Neuronal stem cell (in vitro differentiated cells): ENCODE results near the gene SH3TC1.

ENCODE experiments used
- DNase-seq: peaks from one replicate; pipeline ENCODE4 v3.0.0-alpha.2; 2013; ENCODE audit warnings: low spot score
- H2AFZ ChIP-seq: one replicate; pipeline ENCODE4 v1.6.1; 2013; ENCODE audit warnings: mild to moderate bottlenecking, low read length, inconsistent platforms
- H2AK5ac ChIP-seq: 2 replicates; pipeline ENCODE4 v1.6.1; 2013; ENCODE audit warnings: low read depth, mild to moderate bottlenecking, inconsistent platforms, low read length, moderate library complexity, mixed read lengths
- H2BK120ac ChIP-seq: 2 replicates; pipeline ENCODE4 v1.6.1; 2013; ENCODE audit warnings: low read depth, mild to moderate bottlenecking, inconsistent platforms, low read length, moderate library complexity, mixed read lengths
- H2BK12ac ChIP-seq: one replicate; pipeline ENCODE4 v1.6.1; 2013; ENCODE audit warnings: low read length, inconsistent platforms
- H2BK15ac ChIP-seq: 2 replicates; pipeline ENCODE4 v1.6.1; 2013; ENCODE audit warnings: mild to moderate bottlenecking, low read length, inconsistent platforms, mixed read lengths
- H2BK5ac ChIP-seq: one replicate; pipeline ENCODE4 v1.6.1; 2013; ENCODE audit warnings: inconsistent platforms, mild to moderate bottlenecking, low read length, moderate library complexity
- H3K14ac ChIP-seq: one replicate; pipeline ENCODE4 v1.6.1; 2013; ENCODE audit warnings: low read length, inconsistent platforms
- H3K18ac ChIP-seq: 2 replicates; pipeline ENCODE4 v1.6.1; 2013; ENCODE audit warnings: low read length, inconsistent platforms
- H3K23ac ChIP-seq: 2 replicates; pipeline ENCODE4 v1.6.1; 2013; ENCODE audit warnings: low read depth, mild to moderate bottlenecking, mixed read lengths, low read length, inconsistent platforms; ENCODE audit not compliant: poor library complexity
- H3K27ac ChIP-seq: replicated peaks from 3 replicates; pipeline ENCODE4 v1.5.1; 2013; ENCODE audit warnings: low read length, inconsistent platforms
- H3K27me3 ChIP-seq, 3 experiments: 2 replicates each; pipeline ENCODE4 v1.6.1; 2013; ENCODE audit warnings: low read length in 3 of 3, mild to moderate bottlenecking in 2 of 3, inconsistent platforms in 1 of 3, low read depth in 1 of 3, mixed read lengths in 1 of 3, moderate library complexity in 1 of 3; ENCODE audit not compliant: control insufficient read depth in 3 of 3, insufficient read depth in 3 of 3
- H3K36me3 ChIP-seq, 2 donors: replicated peaks in 1 of 2; 2 replicates each; pipeline ENCODE4 v1.6.1; 2013; ENCODE audit warnings: low read length in 2 of 2; ENCODE audit not compliant: control insufficient read depth in 2 of 2, insufficient read depth in 2 of 2
- H3K4ac ChIP-seq: 2 replicates; pipeline ENCODE4 v1.6.1; 2013; ENCODE audit warnings: inconsistent platforms, mild to moderate bottlenecking, low read length, moderate library complexity
- H3K4me1 ChIP-seq, 2 donors: 1 replicate in 1 of 2; 2 replicates in 1 of 2; pipeline ENCODE4 v1.6.1; 2013; ENCODE audit warnings: low read length in 2 of 2, low read depth in 1 of 2; ENCODE audit not compliant: control insufficient read depth in 2 of 2, insufficient read depth in 1 of 2
- H3K4me2 ChIP-seq: one replicate; pipeline ENCODE4 v1.6.1; 2013; ENCODE audit warnings: mild to moderate bottlenecking, low read length, inconsistent platforms; ENCODE audit not compliant: insufficient read depth, poor library complexity, severe bottlenecking
- H3K4me3 ChIP-seq, 2 donors: 2 replicates each; pipeline ENCODE4 v1.5.1; 2013; ENCODE audit warnings: low read length in 2 of 2, mild to moderate bottlenecking in 2 of 2, inconsistent platforms in 1 of 2, moderate library complexity in 1 of 2
- H3K79me1 ChIP-seq: one replicate; pipeline ENCODE4 v1.6.1; 2013; ENCODE audit warnings: low read depth, mild to moderate bottlenecking, inconsistent platforms, low read length, moderate library complexity
- H3K9ac ChIP-seq: one replicate; pipeline ENCODE4 v1.6.1; 2013; ENCODE audit warnings: mild to moderate bottlenecking, low read depth, low read length, inconsistent platforms; ENCODE audit not compliant: poor library complexity
- H3K9me3 ChIP-seq, 2 donors: replicated peaks in 1 of 2; 2 replicates each; pipeline versions ENCODE3 to v1.6.1; 2013; ENCODE audit warnings: low read length in 2 of 2, mild to moderate bottlenecking in 2 of 2, inconsistent platforms in 1 of 2, low read depth in 1 of 2, mixed read lengths in 1 of 2, moderate library complexity in 1 of 2; ENCODE audit not compliant: control insufficient read depth in 2 of 2, insufficient read depth in 1 of 2
- H4K8ac ChIP-seq: one replicate; pipeline ENCODE4 v1.6.1; 2013; ENCODE audit warnings: low read depth, mild to moderate bottlenecking, inconsistent platforms, low read length, moderate library complexity
- H4K91ac ChIP-seq: one replicate; pipeline ENCODE4 v1.6.1; 2013; ENCODE audit warnings: low read length, low read depth, mild to moderate bottlenecking, inconsistent platforms; ENCODE audit not compliant: poor library complexity
- WGBS, 2 donors: extraction: QIAGEN DNeasy Blood & Tissue Kit; methylation state at CpG; one replicate each; pipeline ENCODE4 v1.1.7; 2013; ENCODE audit warnings: missing lambda C conversion rate in 2 of 2, mixed read lengths in 1 of 2; ENCODE audit not compliant: insufficient read length in 2 of 2, insufficient replicate concordance in 1 of 2; ENCODE audit errors: extremely low coverage in 2 of 2; 5-methylcytosine and 5-hydroxymethylcytosine counted together

SH3TC1 gene

DNA sequence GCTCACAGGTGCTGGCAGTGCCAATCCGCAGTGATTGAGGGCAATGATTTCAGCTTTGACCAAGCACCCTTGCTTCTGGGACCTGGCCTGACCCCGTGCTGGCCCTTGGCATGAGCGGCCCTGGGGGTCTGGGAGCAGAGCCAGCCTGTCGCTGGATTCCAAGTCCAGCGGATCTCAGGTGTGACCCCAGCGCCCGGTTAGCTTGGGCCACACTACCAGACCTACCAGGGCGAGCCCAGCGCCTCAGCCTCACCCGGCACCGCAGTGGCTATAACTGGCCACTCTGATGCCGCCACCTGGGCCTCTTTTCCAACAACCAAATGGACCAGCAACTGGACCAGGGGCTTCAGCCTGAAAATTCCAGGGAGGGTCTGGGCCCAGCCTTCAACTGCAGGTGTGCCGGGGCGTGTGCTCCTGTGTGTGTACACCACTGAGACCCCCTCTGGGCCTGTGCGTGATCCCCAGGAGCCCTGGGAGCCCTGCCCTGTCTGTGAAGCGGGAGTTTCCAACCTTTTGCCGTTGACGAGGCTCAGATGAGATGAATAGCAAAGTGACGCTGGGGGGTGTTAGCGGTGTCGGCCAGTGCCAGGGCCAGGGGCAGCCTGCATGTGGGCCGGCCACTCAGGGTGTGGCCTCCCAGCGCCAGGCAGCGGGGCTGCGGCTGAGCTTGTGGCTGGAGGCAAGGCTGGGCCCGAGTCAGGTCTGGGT is 658 bp downstream of the SH3TC1 start:
- H2AK5ac ChIP-seq = peak overlapping the region; percentile 90
- H3K4me3 ChIP-seq = no peak overlapping the region
- H3K4ac ChIP-seq = no peak overlapping the region
- peak overlapping the region; percentile 86 for H2BK12ac ChIP-seq
- no peak overlapping the region for H2BK120ac ChIP-seq
- peaks cover 0 to 5% (median 0%) of the 10 kb centered on the region in 3 experiments for H3K27me3 ChIP-seq
- peak overlapping the region; percentile 86 for H3K14ac ChIP-seq
- DNase-seq = no peak
- peak overlapping the region; percentile 97 for H4K8ac ChIP-seq
- H2BK15ac ChIP-seq = peak overlapping the region; percentile 93
- peaks cover 1% of the 10 kb centered on the region for H3K79me1 ChIP-seq
- no peaks in the 10 kb centered on the region for H3K9me3 ChIP-seq
- H3K36me3 ChIP-seq = no peaks in the 10 kb centered on the region
- H4K91ac ChIP-seq = peak overlapping the region; percentile 82
- no peak overlapping the region for H3K27ac ChIP-seq
- peak overlapping the region; percentile 70 for H3K18ac ChIP-seq
- peak overlapping the region; percentile 32 for H3K23ac ChIP-seq
- no CpG with 5 or more reads among the region's 26 CpGs for WGBS, 2 donors
- H3K4me1 ChIP-seq = peaks cover 7 to 22% of the 10 kb centered on the region in 2 donors
- H3K9ac ChIP-seq = no peak overlapping the region
- no peak overlapping the region for H3K4me2 ChIP-seq
- peak overlapping the region; percentile 94 for H2AFZ ChIP-seq
- peak overlapping the region; percentile 49 for H2BK5ac ChIP-seq

GRCh38 chr4:8200302-8200975 is 1.3 kb downstream of the SH3TC1 start:
- no peak overlapping the region for H3K4me3 ChIP-seq
- H3K36me3 ChIP-seq = no peaks in the 10 kb centered on the region
- peak overlapping the region; percentile 62 for H2BK5ac ChIP-seq
- no peaks in the 10 kb centered on the region for H3K9me3 ChIP-seq
- H2AK5ac ChIP-seq = peak overlapping the region; percentile 42
- H2AFZ ChIP-seq = no peak overlapping the region
- H3K18ac ChIP-seq = peak overlapping the region; percentile 74
- H4K91ac ChIP-seq = peak overlapping the region; percentile 82
- no peak overlapping the region for H3K4ac ChIP-seq
- H3K4me1 ChIP-seq = peaks cover 7 to 22% of the 10 kb centered on the region in 2 donors
- no peak overlapping the region for H4K8ac ChIP-seq
- no peak overlapping the region for H2BK120ac ChIP-seq
- H3K79me1 ChIP-seq = peaks cover 1% of the 10 kb centered on the region
- WGBS, 2 donors = no CpG with 5 or more reads among the region's 30 CpGs
- H3K14ac ChIP-seq = peak overlapping the region; percentile 86
- no peak overlapping the region for H2BK12ac ChIP-seq
- H2BK15ac ChIP-seq = peak overlapping the region; percentile 93
- H3K23ac ChIP-seq = peak overlapping the region; percentile 81
- H3K27me3 ChIP-seq = no peaks in the 10 kb centered on the region
- DNase-seq = no peak
- no peak overlapping the region for H3K4me2 ChIP-seq
- peak overlapping the region; percentile 74 for H3K9ac ChIP-seq
- no peak overlapping the region for H3K27ac ChIP-seq

GRCh38 chr4:8201321-8201781 is 2.3 kb downstream of the SH3TC1 start:
- peak overlapping the region; percentile 7 for H2BK12ac ChIP-seq
- peak overlapping the region; percentile 47 for H3K23ac ChIP-seq
- peaks cover 1% of the 10 kb centered on the region for H3K79me1 ChIP-seq
- no peak overlapping the region for H2BK120ac ChIP-seq
- H3K18ac ChIP-seq = no peak overlapping the region
- no peak overlapping the region for H3K27ac ChIP-seq
- no peak for DNase-seq
- H3K14ac ChIP-seq = peak overlapping the region; percentile 47
- H3K9ac ChIP-seq = no peak overlapping the region
- H3K4me1 ChIP-seq = peaks cover 7 to 22% of the 10 kb centered on the region in 2 donors
- H3K4me3 ChIP-seq = no peak overlapping the region
- no peaks in the 10 kb centered on the region for H3K36me3 ChIP-seq
- H3K27me3 ChIP-seq = no peaks in the 10 kb centered on the region
- H2BK5ac ChIP-seq = peak overlapping the region; percentile 62
- H3K4me2 ChIP-seq = no peak overlapping the region
- no peaks in the 10 kb centered on the region for H3K9me3 ChIP-seq
- H4K91ac ChIP-seq = peak overlapping the region; percentile 43
- WGBS, 2 donors = no CpG with 5 or more reads among the region's 9 CpGs
- H2AK5ac ChIP-seq = peak overlapping the region; percentile 60
- H4K8ac ChIP-seq = no peak overlapping the region
- H2BK15ac ChIP-seq = peak overlapping the region; percentile 78
- H2AFZ ChIP-seq = peak overlapping the region; percentile 34
- H3K4ac ChIP-seq = peak overlapping the region; percentile 90
